ENCODE data around the gene DEFB131A.
"Not testable (repeated sequence)": the region's sequence is repeated elsewhere in the genome, so short reads cannot be mapped to it uniquely, and the experiment has no call there.

The DEFB131A gene

GRCh38 chr4:9493589-9493988 is 49.4 kb downstream of the DEFB131A start:
- not testable (repeated sequence) for H3K27ac ChIP-seq (ENCODE audit: low read depth in 2 of 2, low read length in 2 of 2); H3K27me3 ChIP-seq (ENCODE audit: control insufficient read depth in 2 of 2, insufficient read depth in 2 of 2, low read length in 2 of 2); H3K4me1 ChIP-seq (ENCODE audit: control insufficient read depth in 2 of 2, insufficient read depth in 2 of 2, low read length in 2 of 2); H3K36me3 ChIP-seq (ENCODE audit: control insufficient read depth in 2 of 2, insufficient read depth in 2 of 2, low read length in 2 of 2); H3K9ac ChIP-seq (ENCODE audit: low read depth in 1 of 2, low read length in 2 of 2); H3K4me3 ChIP-seq (ENCODE audit: low read length in 2 of 2); H3K9me3 ChIP-seq (ENCODE audit: control insufficient read depth in 2 of 2, low read length in 2 of 2)

DNA sequence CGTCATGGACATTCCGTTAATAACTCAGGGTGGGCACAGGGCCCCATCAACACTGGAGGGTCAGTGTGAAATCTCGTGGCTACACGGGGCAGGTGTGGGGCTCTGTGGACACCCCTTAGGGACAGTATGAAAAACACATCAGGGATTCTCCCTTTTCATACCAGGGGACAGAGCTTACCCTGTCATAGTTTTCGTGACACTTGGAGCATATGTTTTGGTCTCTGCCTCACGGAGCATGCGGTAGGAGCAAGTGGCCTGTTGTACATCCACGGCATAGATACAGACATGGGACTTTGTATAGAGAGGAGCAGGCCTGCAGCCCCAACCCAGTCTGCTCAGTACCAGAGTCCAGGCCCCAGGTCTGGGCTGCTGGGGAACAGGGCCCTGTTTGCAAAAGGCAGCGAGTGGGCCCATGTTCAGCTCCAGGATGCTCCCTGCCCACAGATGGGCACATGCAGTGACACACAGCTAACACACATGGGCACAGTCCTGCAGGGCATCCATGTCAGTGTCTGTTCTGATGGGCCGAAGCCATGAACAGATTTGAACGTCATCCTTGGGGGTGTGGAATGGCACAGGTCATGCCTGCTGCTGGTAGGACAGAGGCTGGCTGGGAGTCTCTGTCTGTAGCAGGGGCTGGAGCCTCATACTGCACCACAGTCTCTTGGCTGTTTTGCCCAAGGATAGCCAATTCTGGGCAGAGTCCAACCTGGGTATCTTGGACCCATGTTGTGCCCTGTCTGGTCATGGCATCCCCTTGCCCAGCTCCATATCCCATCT is 50.2 kb downstream of the DEFB131A start:
- not testable (repeated sequence) for H3K9me3 ChIP-seq (ENCODE audit: control insufficient read depth in 2 of 2, low read length in 2 of 2); H3K4me1 ChIP-seq (ENCODE audit: control insufficient read depth in 2 of 2, insufficient read depth in 2 of 2, low read length in 2 of 2); H3K36me3 ChIP-seq (ENCODE audit: control insufficient read depth in 2 of 2, insufficient read depth in 2 of 2, low read length in 2 of 2); H3K27ac ChIP-seq (ENCODE audit: low read depth in 2 of 2, low read length in 2 of 2); H3K27me3 ChIP-seq (ENCODE audit: control insufficient read depth in 2 of 2, insufficient read depth in 2 of 2, low read length in 2 of 2); H3K4me3 ChIP-seq (ENCODE audit: low read length in 2 of 2); H3K9ac ChIP-seq (ENCODE audit: low read depth in 1 of 2, low read length in 2 of 2)

DNA sequence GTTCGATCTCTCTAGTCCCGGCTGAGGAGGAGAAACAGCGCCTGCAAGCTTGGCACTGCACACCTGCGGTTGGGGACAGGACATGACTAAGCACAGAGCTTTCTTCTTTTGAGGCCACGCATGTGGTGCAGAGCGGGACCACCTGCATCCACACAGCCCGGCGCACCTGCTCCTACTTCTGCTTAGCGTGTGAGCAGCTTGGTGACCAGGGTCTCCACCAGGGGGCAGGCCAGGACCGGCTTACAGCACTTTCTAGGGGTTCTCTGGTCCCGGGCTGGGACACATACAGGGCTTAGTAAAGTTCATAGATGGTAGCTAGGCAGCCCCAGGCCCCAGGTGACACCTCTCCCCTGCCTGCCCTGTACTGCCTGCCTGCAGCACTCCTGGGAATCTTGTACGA is 51.2 kb downstream of the DEFB131A start:
- not testable (repeated sequence) for H3K4me3 ChIP-seq (ENCODE audit: low read length in 2 of 2); H3K27me3 ChIP-seq (ENCODE audit: control insufficient read depth in 2 of 2, insufficient read depth in 2 of 2, low read length in 2 of 2); H3K9ac ChIP-seq (ENCODE audit: low read depth in 1 of 2, low read length in 2 of 2); H3K9me3 ChIP-seq (ENCODE audit: control insufficient read depth in 2 of 2, low read length in 2 of 2); H3K4me1 ChIP-seq (ENCODE audit: control insufficient read depth in 2 of 2, insufficient read depth in 2 of 2, low read length in 2 of 2); H3K27ac ChIP-seq (ENCODE audit: low read depth in 2 of 2, low read length in 2 of 2); H3K36me3 ChIP-seq (ENCODE audit: control insufficient read depth in 2 of 2, insufficient read depth in 2 of 2, low read length in 2 of 2)

DNA sequence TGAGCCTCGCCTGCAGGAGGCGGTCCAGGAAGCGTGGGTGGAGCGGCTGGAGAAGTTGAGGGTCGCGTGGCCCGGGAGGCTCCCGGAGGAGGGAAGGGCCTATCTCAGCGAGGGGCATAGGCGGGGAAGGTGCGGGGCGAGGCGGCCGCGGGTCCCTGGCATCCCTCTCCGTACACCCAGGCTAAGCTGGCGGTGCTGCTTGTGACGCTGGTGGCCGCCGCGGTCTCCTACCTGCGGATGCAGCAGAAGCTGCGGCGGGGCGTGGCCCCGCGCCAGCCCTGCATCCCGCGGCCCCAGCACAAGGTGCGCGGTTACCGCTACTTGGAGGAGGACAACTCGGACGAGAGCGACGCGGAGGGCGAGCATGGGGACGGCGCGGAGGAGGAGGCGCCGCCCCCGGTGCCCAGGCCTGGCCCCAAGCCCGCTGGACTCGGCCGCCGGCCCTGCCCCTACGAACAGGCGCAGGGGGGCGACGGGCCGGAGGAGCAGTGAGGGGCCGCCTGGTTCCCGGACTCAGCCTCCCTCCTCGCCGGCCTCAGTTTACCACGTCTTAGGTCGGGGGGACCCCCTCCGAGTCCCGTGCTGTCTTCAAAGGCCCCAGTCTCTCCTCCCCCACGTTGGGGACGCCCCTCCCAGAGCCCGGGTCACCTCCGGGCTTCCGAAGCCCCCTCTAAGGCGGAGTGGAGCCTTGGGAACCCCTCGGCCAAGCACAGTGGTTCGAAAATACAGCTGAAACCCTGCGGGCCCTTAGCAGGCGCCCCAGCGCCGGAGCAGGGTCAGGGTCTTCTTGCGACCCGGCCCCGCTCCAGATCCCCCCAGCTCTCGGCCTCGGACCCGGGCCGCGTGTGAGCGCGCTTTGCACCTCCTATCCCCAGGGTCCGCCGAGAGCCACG is 53.6 kb downstream of the DEFB131A start:
- H3K36me3 ChIP-seq (ENCODE audit: control insufficient read depth in 2 of 2, insufficient read depth in 2 of 2, low read length in 2 of 2); H3K27ac ChIP-seq (ENCODE audit: low read depth in 2 of 2, low read length in 2 of 2); H3K9ac ChIP-seq (ENCODE audit: low read depth in 1 of 2, low read length in 2 of 2); H3K27me3 ChIP-seq (ENCODE audit: control insufficient read depth in 2 of 2, insufficient read depth in 2 of 2, low read length in 2 of 2); H3K9me3 ChIP-seq (ENCODE audit: control insufficient read depth in 2 of 2, low read length in 2 of 2); H3K4me1 ChIP-seq (ENCODE audit: control insufficient read depth in 2 of 2, insufficient read depth in 2 of 2, low read length in 2 of 2): not testable (repeated sequence)
- peak overlapping the region in 1 of 2 donors; percentile 30 for H3K4me3 ChIP-seq (ENCODE audit: low read length in 2 of 2)

- H3K27ac ChIP-seq (ENCODE audit: low read depth in 2 of 2, low read length in 2 of 2); H3K9me3 ChIP-seq (ENCODE audit: control insufficient read depth in 2 of 2, low read length in 2 of 2); H3K27me3 ChIP-seq (ENCODE audit: control insufficient read depth in 2 of 2, insufficient read depth in 2 of 2, low read length in 2 of 2); H3K36me3 ChIP-seq (ENCODE audit: control insufficient read depth in 2 of 2, insufficient read depth in 2 of 2, low read length in 2 of 2); H3K4me1 ChIP-seq (ENCODE audit: control insufficient read depth in 2 of 2, insufficient read depth in 2 of 2, low read length in 2 of 2); H3K9ac ChIP-seq (ENCODE audit: low read depth in 1 of 2, low read length in 2 of 2): not testable (repeated sequence)
- peak overlapping the region in 1 of 2 donors; percentile 30 for H3K4me3 ChIP-seq (ENCODE audit: low read length in 2 of 2)
Measured at GRCh38 chr4:9498468-9499040, 54.3 kb downstream of the DEFB131A start.

GRCh38 chr4:9499974-9500487 is 55.8 kb downstream of the DEFB131A start:
- H3K27ac ChIP-seq (ENCODE audit: low read depth in 2 of 2, low read length in 2 of 2); H3K4me3 ChIP-seq (ENCODE audit: low read length in 2 of 2); H3K9ac ChIP-seq (ENCODE audit: low read depth in 1 of 2, low read length in 2 of 2); H3K4me1 ChIP-seq (ENCODE audit: control insufficient read depth in 2 of 2, insufficient read depth in 2 of 2, low read length in 2 of 2); H3K27me3 ChIP-seq (ENCODE audit: control insufficient read depth in 2 of 2, insufficient read depth in 2 of 2, low read length in 2 of 2); H3K36me3 ChIP-seq (ENCODE audit: control insufficient read depth in 2 of 2, insufficient read depth in 2 of 2, low read length in 2 of 2); H3K9me3 ChIP-seq (ENCODE audit: control insufficient read depth in 2 of 2, low read length in 2 of 2): not testable (repeated sequence)

All from mucosa of rectum (tissue), 2 donors.